ENCODE data around the gene CAPG.

CAPG gene

GRCh38 chr2:85401464-85401805, 8.7 kb downstream of the CAPG start:
- no peak overlapping the region for H3K4me3 ChIP-seq (ENCODE audit: low read depth, low read length)
- H3K79me2 ChIP-seq (ENCODE audit: control insufficient read depth, insufficient read depth, low read length, unreplicated experiment) = peaks cover 9% of the 10 kb centered on the region
- H3K4me1 ChIP-seq (ENCODE audit: control insufficient read depth, insufficient read depth, low read length, unreplicated experiment) = no peaks in the 10 kb centered on the region
- peaks cover 3% of the 10 kb centered on the region for H3K36me3 ChIP-seq (ENCODE audit: insufficient read depth, low read length)
- H3K27me3 ChIP-seq (ENCODE audit: insufficient read depth, low read length) = no peaks in the 10 kb centered on the region
- no peak overlapping the region for H3K27ac ChIP-seq (ENCODE audit: low read depth, low read length)
- no peak overlapping the region for H2AFZ ChIP-seq (ENCODE audit: low read length, unreplicated experiment)

- no peaks in the 10 kb centered on the region for H3K27me3 ChIP-seq (ENCODE audit: insufficient read depth, low read length)
- no peak overlapping the region for H3K27ac ChIP-seq (ENCODE audit: low read depth, low read length)
- no peaks in the 10 kb centered on the region for H3K4me1 ChIP-seq (ENCODE audit: control insufficient read depth, insufficient read depth, low read length, unreplicated experiment)
- peaks cover 9% of the 10 kb centered on the region for H3K79me2 ChIP-seq (ENCODE audit: control insufficient read depth, insufficient read depth, low read length, unreplicated experiment)
- peaks cover 3% of the 10 kb centered on the region for H3K36me3 ChIP-seq (ENCODE audit: insufficient read depth, low read length)
- H3K4me3 ChIP-seq (ENCODE audit: low read depth, low read length) = no peak overlapping the region
- no peak overlapping the region for H2AFZ ChIP-seq (ENCODE audit: low read length, unreplicated experiment)
These were observed 9.4 kb downstream of the CAPG start for GRCh38 chr2:85400541-85401463.

GRCh38 chr2:85400023-85400422, 10.1 kb downstream of the CAPG start:
- no peaks in the 10 kb centered on the region for H3K4me1 ChIP-seq (ENCODE audit: control insufficient read depth, insufficient read depth, low read length, unreplicated experiment)
- H3K27me3 ChIP-seq (ENCODE audit: insufficient read depth, low read length) = no peaks in the 10 kb centered on the region
- peaks cover 9% of the 10 kb centered on the region for H3K79me2 ChIP-seq (ENCODE audit: control insufficient read depth, insufficient read depth, low read length, unreplicated experiment)
- H3K36me3 ChIP-seq (ENCODE audit: insufficient read depth, low read length) = peaks cover 3% of the 10 kb centered on the region
- no peak overlapping the region for H3K27ac ChIP-seq (ENCODE audit: low read depth, low read length)
- H3K4me3 ChIP-seq (ENCODE audit: low read depth, low read length) = no peak overlapping the region
- no peak overlapping the region for H2AFZ ChIP-seq (ENCODE audit: low read length, unreplicated experiment)

- Histone ChIP-seq H3K79me2 (ENCODE audit: control insufficient read depth, insufficient read depth, low read length, unreplicated experiment) (peaks cover 9% of the 10 kb centered on the region), H3K4me3 (ENCODE audit: low read depth, low read length) (no peak overlapping the region), H3K27ac (ENCODE audit: low read depth, low read length) (no peak overlapping the region), H2AFZ (ENCODE audit: low read length, unreplicated experiment) (no peak overlapping the region), H3K27me3 (ENCODE audit: insufficient read depth, low read length) (no peaks in the 10 kb centered on the region), H3K36me3 (ENCODE audit: insufficient read depth, low read length) (peaks cover 3% of the 10 kb centered on the region), H3K4me1 (ENCODE audit: control insufficient read depth, insufficient read depth, low read length, unreplicated experiment) (peaks cover 7% of the 10 kb centered on the region)
These were observed 11.0 kb downstream of the CAPG start for GRCh38 chr2:85399183-85399455.

- Histone ChIP-seq H3K79me2 (ENCODE audit: control insufficient read depth, insufficient read depth, low read length, unreplicated experiment) (peaks cover 9% of the 10 kb centered on the region), H3K27me3 (ENCODE audit: insufficient read depth, low read length) (no peaks in the 10 kb centered on the region), H3K4me3 (ENCODE audit: low read depth, low read length) (no peak overlapping the region), H3K4me1 (ENCODE audit: control insufficient read depth, insufficient read depth, low read length, unreplicated experiment) (peaks cover 12% of the 10 kb centered on the region), H3K27ac (ENCODE audit: low read depth, low read length) (no peak overlapping the region), H3K36me3 (ENCODE audit: insufficient read depth, low read length) (peaks cover 3% of the 10 kb centered on the region), H2AFZ (ENCODE audit: low read length, unreplicated experiment) (no peak overlapping the region)
These were observed 11.6 kb downstream of the CAPG start for GRCh38 chr2:85398426-85399182.

GRCh38 chr2:85397925-85398331, 12.2 kb downstream of the CAPG start:
- no peak overlapping the region for H3K27ac ChIP-seq (ENCODE audit: low read depth, low read length)
- H3K4me1 ChIP-seq (ENCODE audit: control insufficient read depth, insufficient read depth, low read length, unreplicated experiment) = peaks cover 13% of the 10 kb centered on the region
- H3K27me3 ChIP-seq (ENCODE audit: insufficient read depth, low read length) = no peaks in the 10 kb centered on the region
- H2AFZ ChIP-seq (ENCODE audit: low read length, unreplicated experiment) = no peak overlapping the region
- H3K36me3 ChIP-seq (ENCODE audit: insufficient read depth, low read length) = peaks cover 1% of the 10 kb centered on the region
- peaks cover 3% of the 10 kb centered on the region for H3K79me2 ChIP-seq (ENCODE audit: control insufficient read depth, insufficient read depth, low read length, unreplicated experiment)
- H3K4me3 ChIP-seq (ENCODE audit: low read depth, low read length) = no peak overlapping the region

- no peaks in the 10 kb centered on the region for H3K27me3 ChIP-seq (ENCODE audit: insufficient read depth, low read length)
- no peak overlapping the region for H3K4me3 ChIP-seq (ENCODE audit: low read depth, low read length)
- peaks cover 18% of the 10 kb centered on the region for H3K4me1 ChIP-seq (ENCODE audit: control insufficient read depth, insufficient read depth, low read length, unreplicated experiment)
- no peak overlapping the region for H3K27ac ChIP-seq (ENCODE audit: low read depth, low read length)
- H3K79me2 ChIP-seq (ENCODE audit: control insufficient read depth, insufficient read depth, low read length, unreplicated experiment) = no peaks in the 10 kb centered on the region
- H3K36me3 ChIP-seq (ENCODE audit: insufficient read depth, low read length) = no peaks in the 10 kb centered on the region; the same call in 1 of the 2 replicates
- H2AFZ ChIP-seq (ENCODE audit: low read length, unreplicated experiment) = no peak overlapping the region
These were observed 13.4 kb downstream of the CAPG start for GRCh38 chr2:85396531-85397470.

- Histone ChIP-seq H3K27ac (ENCODE audit: low read depth, low read length) (no peak overlapping the region), H2AFZ (ENCODE audit: low read length, unreplicated experiment) (no peak overlapping the region), H3K27me3 (ENCODE audit: insufficient read depth, low read length) (no peaks in the 10 kb centered on the region), H3K4me1 (ENCODE audit: control insufficient read depth, insufficient read depth, low read length, unreplicated experiment) (peaks cover 18% of the 10 kb centered on the region), H3K4me3 (ENCODE audit: low read depth, low read length) (no peak overlapping the region), H3K36me3 (ENCODE audit: insufficient read depth, low read length) (no peaks in the 10 kb centered on the region; the same call in 1 of the 2 replicates), H3K79me2 (ENCODE audit: control insufficient read depth, insufficient read depth, low read length, unreplicated experiment) (no peaks in the 10 kb centered on the region)
These were observed 14.2 kb downstream of the CAPG start for GRCh38 chr2:85395912-85396475.

- H3K4me1 ChIP-seq (ENCODE audit: control insufficient read depth, insufficient read depth, low read length, unreplicated experiment) = peaks cover 18% of the 10 kb centered on the region
These were observed 15.2 kb downstream of the CAPG start for GRCh38 chr2:85394976-85395375.

GRCh38 chr2:85394261-85394681, 15.9 kb downstream of the CAPG start:
- no peak overlapping the region for H3K27ac ChIP-seq (ENCODE audit: low read depth, low read length)
- no peak overlapping the region for H2AFZ ChIP-seq (ENCODE audit: low read length, unreplicated experiment)

More at GRCh38 chr2:85394976-85395375, 15.2 kb downstream of the CAPG start:
- Histone ChIP-seq H3K36me3 (ENCODE audit: insufficient read depth, low read length) (no peaks in the 10 kb centered on the region; the same call in 1 of the 2 replicates), H3K27ac (ENCODE audit: low read depth, low read length) (no peak overlapping the region), H3K4me3 (ENCODE audit: low read depth, low read length) (no peak overlapping the region), H2AFZ (ENCODE audit: low read length, unreplicated experiment) (no peak overlapping the region), H3K79me2 (ENCODE audit: control insufficient read depth, insufficient read depth, low read length, unreplicated experiment) (no peaks in the 10 kb centered on the region), H3K27me3 (ENCODE audit: insufficient read depth, low read length) (no peaks in the 10 kb centered on the region)

More at GRCh38 chr2:85394261-85394681, 15.9 kb downstream of the CAPG start:
- H3K36me3 ChIP-seq (ENCODE audit: insufficient read depth, low read length) = no peaks in the 10 kb centered on the region; the same call in 1 of the 2 replicates
- H3K79me2 ChIP-seq (ENCODE audit: control insufficient read depth, insufficient read depth, low read length, unreplicated experiment) = no peaks in the 10 kb centered on the region
- H3K27me3 ChIP-seq (ENCODE audit: insufficient read depth, low read length) = no peaks in the 10 kb centered on the region
- H3K4me1 ChIP-seq (ENCODE audit: control insufficient read depth, insufficient read depth, low read length, unreplicated experiment) = peaks cover 18% of the 10 kb centered on the region
- no peak overlapping the region for H3K4me3 ChIP-seq (ENCODE audit: low read depth, low read length)

All from ACC112 (cell line).